HCT116 (cell line): ENCODE results near the gene ASB10. TPM values are rescaled to one million over a fixed set of nuclear protein-coding genes. Genes with fewer than 3 reads are reported as not detected.

Source experiments
- ATAC-seq: fragments of 200-7000 bp; cut with Tn5 transposase; 2 replicates; pipeline ENCODE4 v1.9.1; 2020; ENCODE audit warnings: mild to moderate bottlenecking, moderate library complexity
- BruUV-seq: library from RNA; stranded (reverse); fragments of 400-500 nt; replicated peaks from 2 replicates; lab custom pipeline; 2021; lab: Mats Ljungman, UMichigan
- CTCF ChIA-PET: fragments of 300-600 bp; sonication (Branson Sonifier 250); formaldehyde crosslinking; loops from one replicate; lab custom pipeline; 2021; ENCODE audit warnings: antibody characterized with exemption; lab: Charles Lee
- POLR2A ChIA-PET: fragments of 300-600, 350-600 bp; sonication (Branson Sonifier 250); formaldehyde crosslinking; loops from one replicate; lab custom pipeline; 2021; ENCODE audit warnings: antibody characterized with exemption; lab: Charles Lee
- RAD21 ChIA-PET, 2 experiments: fragments of 300-600 bp; sonication (Branson Sonifier 250); formaldehyde crosslinking; loops; one replicate each; lab custom pipeline; 2023; ENCODE audit warnings: low total read pairs in 2 of 2; ENCODE audit not compliant: uncharacterized antibody in 2 of 2, unreplicated experiment in 2 of 2, low non-redundant PET in 1 of 2; lab: Charles Lee
- DNase-seq: peaks from one replicate; pipeline ENCODE4 v3.0.0-alpha.2; 2010; ENCODE audit warnings: low read depth, low spot score
- H2AFZ ChIP-seq: fragments of 200-600 bp; shearing (Covaris generic), sonication (generic); 2 replicates; pipeline ENCODE4 v1.6.1; 2017; ENCODE audit warnings: low read depth, mixed run types, mixed read lengths, antibody characterized with exemption, low read length; ENCODE audit not compliant: poor library complexity, severe bottlenecking
- H3K27ac ChIP-seq: 2 replicates; pipeline ENCODE4 v1.5.1; 2012; ENCODE audit warnings: low read depth, low read length
- H3K27me3 ChIP-seq: fragments of 200-600 bp; sonication (generic); 2 replicates; pipeline ENCODE4 v1.6.1; 2016; ENCODE audit warnings: mixed run types, low read length, mixed read lengths; ENCODE audit not compliant: insufficient read depth
- H3K36me3 ChIP-seq, 2 experiments: fragments of 200-500 bp in 1 of 2; fragments of 200-600 bp in 1 of 2; sonication (Bioruptor generic) in 1 of 2; sonication (generic) in 1 of 2; 2 replicates each; pipeline versions ENCODE4 v1.5.1 to v1.6.1; 2014 to 2016; ENCODE audit warnings: low read length in 2 of 2, inconsistent platforms in 1 of 2, mixed read lengths in 1 of 2, mixed run types in 1 of 2; ENCODE audit not compliant: insufficient read depth in 2 of 2, control insufficient read depth in 1 of 2
- H3K4me1 ChIP-seq, 2 experiments: fragments of 200-600 bp in 1 of 2; sonication (generic) in 1 of 2; 2 replicates each; pipeline versions ENCODE4 v1.5.1 to v1.6.1; 2012 to 2017; ENCODE audit warnings: low read length in 2 of 2, inconsistent platforms in 1 of 2, mild to moderate bottlenecking in 1 of 2, mixed read lengths in 1 of 2, mixed run types in 1 of 2, moderate library complexity in 1 of 2; ENCODE audit not compliant: insufficient read depth in 2 of 2, control insufficient read depth in 1 of 2
- H3K4me2 ChIP-seq: fragments of 200-600 bp; sonication (generic); 2 replicates; pipeline ENCODE4 v1.6.1; 2017; ENCODE audit warnings: mixed run types, low read length, mixed read lengths
- H3K4me3 ChIP-seq, 2 experiments: fragments of 200-600 bp in 1 of 2; sonication (generic) in 1 of 2; replicated peaks in 1 of 2; 2 replicates each; pipeline ENCODE4 v1.5.1; 2011 to 2016; ENCODE audit warnings: low read length in 2 of 2, control low read depth in 1 of 2, low read depth in 1 of 2, mild to moderate bottlenecking in 1 of 2, mixed read lengths in 1 of 2, mixed run types in 1 of 2
- H3K79me2 ChIP-seq: fragments of 200-600 bp; sonication (generic); 2 replicates; pipeline ENCODE4 v1.6.1; 2017; ENCODE audit warnings: mild to moderate bottlenecking, mixed run types, low read length, moderate library complexity, mixed read lengths; ENCODE audit not compliant: insufficient read depth
- H3K9ac ChIP-seq: fragments of 200-600 bp; sonication (generic); 2 replicates; pipeline ENCODE4 v1.6.1; 2016; ENCODE audit warnings: low read length, mixed read lengths
- H3K9me2 ChIP-seq: fragments of 200-600 bp; sonication (generic), shearing (Covaris generic); 2 replicates; pipeline ENCODE4 v1.6.1; 2017; ENCODE audit warnings: mixed run types, mild to moderate bottlenecking, moderate library complexity; ENCODE audit not compliant: insufficient read depth
- H3K9me3 ChIP-seq, 2 experiments: fragments of 200-500 bp in 1 of 2; fragments of 200-600 bp in 1 of 2; sonication (Bioruptor generic) in 1 of 2; sonication (generic) in 1 of 2; 2 replicates each; pipeline ENCODE4 v1.6.1; 2014 to 2017; ENCODE audit warnings: low read length in 2 of 2, mixed read lengths in 2 of 2, inconsistent platforms in 1 of 2, low read depth in 1 of 2, mild to moderate bottlenecking in 1 of 2, mixed run types in 1 of 2, moderate library complexity in 1 of 2; ENCODE audit not compliant: control insufficient read depth in 1 of 2, insufficient read depth in 1 of 2
- H4K20me1 ChIP-seq: fragments of 200-600 bp; sonication (generic), shearing (Covaris generic); 2 replicates; pipeline ENCODE4 v1.6.1; 2017; ENCODE audit warnings: mixed run types, mild to moderate bottlenecking, moderate library complexity; ENCODE audit not compliant: insufficient read depth
- ATF3 ChIP-seq: IDR thresholded peaks from 2 replicates; pipeline ENCODE4 v1.6.1; 2012
- CBX3 ChIP-seq: IDR thresholded peaks from 2 replicates; pipeline ENCODE4 v1.6.1; 2012; ENCODE audit warnings: low read depth
- CEBPB ChIP-seq: IDR thresholded peaks from 2 replicates; pipeline ENCODE4 v1.6.1; 2012; ENCODE audit warnings: low read depth
- CTCF ChIP-seq, 3 experiments: fragments of 200-600 bp in 1 of 3; sonication (generic) in 1 of 3; IDR thresholded peaks in 2 of 3; conservative IDR thresholded peaks in 1 of 3; 2 replicates each; pipeline ENCODE4 v1.5.1; 2012 to 2017; ENCODE audit warnings: low read depth in 2 of 3, low read length in 2 of 3, antibody characterized with exemption in 1 of 3, borderline replicate concordance in 1 of 3, control low read depth in 1 of 3, mild to moderate bottlenecking in 1 of 3, mixed read lengths in 1 of 3, mixed run types in 1 of 3, moderate library complexity in 1 of 3; ENCODE audit not compliant: insufficient read depth in 1 of 3
- ELF1 ChIP-seq: IDR thresholded peaks from 2 replicates; pipeline ENCODE4 v1.6.1; 2012; ENCODE audit warnings: low read depth, borderline replicate concordance
- EZH2 ChIP-seq: fragments of 200-600 bp; sonication (generic); IDR thresholded peaks from 2 replicates; pipeline ENCODE4 v1.6.1; 2017; ENCODE audit warnings: antibody characterized with exemption, mixed run types
- EZH2phosphoT487 ChIP-seq: fragments of 200-600 bp; IDR thresholded peaks from 2 replicates; pipeline ENCODE4 v1.6.1; 2018; ENCODE audit warnings: antibody characterized with exemption, borderline replicate concordance
- FOSL1 ChIP-seq: IDR thresholded peaks from 2 replicates; pipeline ENCODE4 v1.6.1; 2012; ENCODE audit warnings: low read depth
- JUND ChIP-seq: IDR thresholded peaks from 2 replicates; pipeline ENCODE4 v1.6.1; 2012
- MAX ChIP-seq: IDR thresholded peaks from 2 replicates; pipeline ENCODE4 v1.6.1; 2012
- POLR2AphosphoS5 ChIP-seq: IDR thresholded peaks from 2 replicates; pipeline ENCODE4 v1.6.1; 2011; ENCODE audit warnings: mild to moderate bottlenecking, low read depth, low read length, moderate library complexity
- SIN3A ChIP-seq: IDR thresholded peaks from 2 replicates; pipeline ENCODE4 v1.6.1; 2012; ENCODE audit warnings: low read depth
- SRF ChIP-seq: IDR thresholded peaks from 2 replicates; pipeline ENCODE4 v1.6.1; 2012; ENCODE audit warnings: low read depth
- YY1 ChIP-seq: IDR thresholded peaks from 2 replicates; pipeline ENCODE4 v1.6.1; 2011; ENCODE audit warnings: low read length, low read depth, moderate library complexity, mild to moderate bottlenecking; ENCODE audit not compliant: insufficient replicate concordance; ENCODE audit errors: extremely low read depth
- ZBTB33 ChIP-seq: IDR thresholded peaks from 2 replicates; pipeline ENCODE4 v1.6.1; 2011; ENCODE audit warnings: mild to moderate bottlenecking, low read length, moderate library complexity; ENCODE audit not compliant: insufficient replicate concordance; ENCODE audit errors: extremely low read depth
- ZFX ChIP-seq: fragments of 450-650 bp; IDR thresholded peaks from 2 replicates; pipeline ENCODE4 v1.6.1; 2017
- intact Hi-C: fragments of 100-400 bp; cut with micrococcal nuclease; formaldehyde crosslinking; loops from 2 replicates; pipeline ENCODE4 v1.10.0; 2022
- total RNA-seq: library from RNA; stranded (reverse); gene quantifications from one replicate; pipeline ENCODE4 v1.2.1, GENCODE V29; 2021; ENCODE audit not compliant: unreplicated experiment

ASB10 gene
- total RNA-seq, 1 experiment from 2014 or later: not detected

- H3K9me3 ChIP-seq: no peaks in the 10 kb centered on the region
- intact Hi-C loops: no loop called here
- CTCF ChIA-PET: no interaction called here
- H3K4me1 ChIP-seq: no peaks in the 10 kb centered on the region
- RAD21 ChIA-PET: no interaction called here
- no peak overlapping the region for H2AFZ ChIP-seq
- POLR2A ChIA-PET: no interaction called here
- TF ChIP-seq EZH2 (no peak), EZH2phosphoT487 (no peak), MAX (no peak), ATF3 (no peak), JUND (no peak), SIN3A (no peak), ZBTB33 (no peak), ELF1 (no peak), ZFX (no peak), CTCF (IDR thresholded peaks at IDR 0.05 in 2 of 3, conservative IDR thresholded peaks at IDR 0.05 in 1 of 3; ENCODE audit: borderline replicate concordance in 1 of 3, insufficient read depth in 1 of 3, low read depth in 2 of 3, low read length in 2 of 3) (no peak), YY1 (no peak), SRF (no peak), CBX3 (no peak), POLR2AphosphoS5 (no peak), FOSL1 (no peak), CEBPB (no peak)
- ATAC-seq (no peak), DNase-seq (no peak)
- no TSS peak for BruUV-seq
- H3K36me3 ChIP-seq: peaks cover 3 to 25% of the 10 kb centered on the region in 2 experiments; a peak in 3 of 4 replicates
- no peaks in the 10 kb centered on the region for H3K27me3 ChIP-seq
- no peaks in the 10 kb centered on the region for H3K79me2 ChIP-seq
- H4K20me1 ChIP-seq: no peaks in the 10 kb centered on the region
- no peak overlapping the region for H3K27ac ChIP-seq
- no peak overlapping the region for H3K9ac ChIP-seq
- H3K4me2 ChIP-seq: no peak overlapping the region
- H3K4me3 ChIP-seq: no peak overlapping the region
- H3K9me2 ChIP-seq: no peaks in the 10 kb centered on the region
These were observed 54.4 kb downstream of the ASB10 start for GRCh38 chr7:151132461-151133205.
